ENCODE results near the gene LSS. TPM values are rescaled to one million over a fixed set of nuclear protein-coding genes. Genes with fewer than 3 reads are reported as not detected.

The LSS gene
- total RNA-seq, 6 donors from 2014 or later = 71.7 to 266 (median 135) TPM

DNA sequence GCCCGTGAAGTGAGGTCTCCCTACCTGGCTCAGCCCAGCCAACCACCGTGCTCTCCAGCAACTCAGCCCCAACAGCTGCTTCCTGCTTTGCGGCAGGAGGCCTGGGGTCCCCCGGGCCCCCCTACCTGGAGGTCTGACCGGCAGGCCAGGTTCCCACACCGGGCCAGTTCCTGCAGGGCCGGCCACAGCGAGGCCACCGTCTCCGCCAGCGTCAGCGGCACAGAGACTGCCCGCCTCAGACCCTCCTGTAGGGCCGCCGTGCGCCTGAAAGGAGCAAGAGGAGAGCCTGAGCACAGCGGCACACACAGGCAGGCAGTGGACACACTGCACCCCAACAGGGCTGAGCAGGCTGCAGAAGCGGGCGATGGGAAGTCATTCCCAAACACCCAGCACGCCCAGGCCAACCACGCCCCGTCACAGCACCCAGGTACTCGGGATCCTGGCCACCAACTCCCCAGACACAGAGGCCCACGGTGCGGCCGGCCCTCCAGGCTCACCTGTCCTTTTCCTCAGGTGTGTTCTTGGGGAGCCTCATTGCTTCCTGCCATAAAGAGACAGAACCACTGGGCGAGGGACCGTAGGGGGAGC is 90.1 kb downstream of the LSS start:
- Histone ChIP-seq H3K9me3 (no peaks in the 10 kb centered on the region), H3K27ac (no peak overlapping the region), H3K4me1 (no peaks in the 10 kb centered on the region), H3K36me3 (no peaks in the 10 kb centered on the region), H3K27me3 (no peaks in the 10 kb centered on the region), H3K4me3 (no peak overlapping the region)
- peak in 1 of 2 donors; percentile 77 for DNase-seq
- ATAC-seq (ENCODE audit: low FRiP score in 2 of 2) = no peak
- 83 to 100% methylated on average over 2 to 28 of the region's 28 CpGs for WGBS, 2 donors
- TF ChIP-seq POLR2AphosphoS5 (IDR thresholded peaks at IDR 0.05) = no peak

Other genes starting within 250 kb of the LSS start
- gene COL6A1, start 247.0 kb downstream of the LSS start, total RNA-seq = 100 to 1,000 TPM in 5 of 6 donors, 10 to 100 TPM in 1; 61.9 to 351 (median 205) TPM
- gene COL6A2, start 130.7 kb downstream of the LSS start, total RNA-seq = 100 to 1,000 TPM; 105 to 522 (median 304) TPM
- under 1 TPM in 2 of 6 donors, not detected in 4; 0.69 to 0.98 TPM for gene FTCD, start 73.2 kb downstream of the LSS start, total RNA-seq
- 10 to 100 TPM in 3 of 6 donors, 1 to 10 TPM in 2, under 1 TPM in 1; 0.91 to 22.0 (median 7.2) TPM for gene SPATC1L, start 44.3 kb downstream of the LSS start, total RNA-seq
- 100 to 1,000 TPM in 2 of 6 donors, 10 to 100 TPM in 4; 93.3 to 226 (median 98.4) TPM for gene MCM3AP, start 56.8 kb upstream of the LSS start, total RNA-seq
- 10 to 100 TPM in 4 of 6 donors, 1 to 10 TPM in 2; 7.7 to 26.2 (median 10.8) TPM for gene YBEY, start 57.6 kb upstream of the LSS start, total RNA-seq
- 10 to 100 TPM in 2 of 6 donors, 1 to 10 TPM in 4; 3.2 to 35.6 (median 6.7) TPM for gene C21orf58, start 95.1 kb upstream of the LSS start, total RNA-seq
- gene PCNT, start 95.4 kb upstream of the LSS start, total RNA-seq = 100 to 1,000 TPM in 1 of 6 donors, 10 to 100 TPM in 5; 24.9 to 130 (median 44.4) TPM
- gene DIP2A, start 230.1 kb upstream of the LSS start, total RNA-seq = 100 to 1,000 TPM in 1 of 6 donors, 10 to 100 TPM in 5; 22.6 to 144 (median 43.0) TPM